Activated effector memory CD4-positive, alpha-beta T cell treated with anti-CD3 and anti-CD28 coated beads, Interleukin-2, amount 50 U/mL, for 16 hours (primary cell): ENCODE data around the gene KRIT1.
"Not testable (repeated sequence)": the region's sequence is repeated elsewhere in the genome, so short reads cannot be mapped to it uniquely, and the experiment has no call there.

Source experiments
- DNase-seq: peaks from one replicate; pipeline ENCODE4 v3.0.0-alpha.2; 2020

The KRIT1 gene

GRCh38 chr7:92246360-92247101 lies 817 bp upstream of the KRIT1 start:
- peak; percentile 66 for DNase-seq

GRCh38 chr7:92244808-92245486 lies 767 bp downstream of the KRIT1 start:
- no peak for DNase-seq

GRCh38 chr7:92242972-92243371 lies 2.7 kb downstream of the KRIT1 start:
- no peak for DNase-seq

- no peak for DNase-seq
Observed at GRCh38 chr7:92230547-92230946, 15.2 kb downstream of the KRIT1 start.

GRCh38 chr7:92228742-92229141 lies 17.0 kb downstream of the KRIT1 start:
- no peak for DNase-seq

- DNase-seq, result no peak
Observed at GRCh38 chr7:92228100-92228499, 17.6 kb downstream of the KRIT1 start.

GRCh38 chr7:92226981-92227380 lies 18.7 kb downstream of the KRIT1 start:
- no peak for DNase-seq

GRCh38 chr7:92221766-92222165 lies 23.9 kb downstream of the KRIT1 start:
- no peak for DNase-seq

- DNase-seq, result no peak
Observed at GRCh38 chr7:92206672-92207071, 39.0 kb downstream of the KRIT1 start.

GRCh38 chr7:92205987-92206386 lies 39.7 kb downstream of the KRIT1 start:
- no peak for DNase-seq

GRCh38 chr7:92200791-92201190 lies 44.9 kb downstream of the KRIT1 start:
- no peak for DNase-seq

- DNase-seq, result no peak
Observed at GRCh38 chr7:92192326-92192725, 53.4 kb downstream of the KRIT1 start.

GRCh38 chr7:92189246-92189645 lies 56.5 kb downstream of the KRIT1 start:
- not testable (repeated sequence) for DNase-seq

GRCh38 chr7:92184294-92184693 lies 61.4 kb downstream of the KRIT1 start:
- DNase-seq, result not testable (repeated sequence)

- peak; percentile 96 for DNase-seq
Observed at GRCh38 chr7:92178928-92179924, 66.5 kb downstream of the KRIT1 start, which contains the start of gene LRRD1. Gene LRRD1, minus strand, starts transcription at chr7:92179142. Its CDS starts 13,940 bp downstream, at chr7:92165202.

GRCh38 chr7:92177362-92177761 lies 68.4 kb downstream of the KRIT1 start:
- DNase-seq, result no peak

- DNase-seq, result not testable (repeated sequence)
Observed at GRCh38 chr7:92169529-92169928, 76.2 kb downstream of the KRIT1 start.

GRCh38 chr7:92161271-92161670 lies 84.4 kb downstream of the KRIT1 start:
- DNase-seq, result no peak

GRCh38 chr7:92158660-92159575 lies 86.8 kb downstream of the KRIT1 start:
- no peak for DNase-seq

GRCh38 chr7:92156990-92157389 lies 88.7 kb downstream of the KRIT1 start:
- DNase-seq, result no peak

- no peak for DNase-seq
Observed at GRCh38 chr7:92155108-92155739, 90.5 kb downstream of the KRIT1 start.
